Activated CD4-positive, alpha-beta T cell treated with anti-CD3 and anti-CD28 coated beads for 4 hours (primary cell): ENCODE measurements around the gene OLFML2B.

Experiments used
- DNase-seq, 2 donors: peaks; one replicate each; pipeline ENCODE4 v3.0.0-alpha.2; 2020

OLFML2B gene

DNA sequence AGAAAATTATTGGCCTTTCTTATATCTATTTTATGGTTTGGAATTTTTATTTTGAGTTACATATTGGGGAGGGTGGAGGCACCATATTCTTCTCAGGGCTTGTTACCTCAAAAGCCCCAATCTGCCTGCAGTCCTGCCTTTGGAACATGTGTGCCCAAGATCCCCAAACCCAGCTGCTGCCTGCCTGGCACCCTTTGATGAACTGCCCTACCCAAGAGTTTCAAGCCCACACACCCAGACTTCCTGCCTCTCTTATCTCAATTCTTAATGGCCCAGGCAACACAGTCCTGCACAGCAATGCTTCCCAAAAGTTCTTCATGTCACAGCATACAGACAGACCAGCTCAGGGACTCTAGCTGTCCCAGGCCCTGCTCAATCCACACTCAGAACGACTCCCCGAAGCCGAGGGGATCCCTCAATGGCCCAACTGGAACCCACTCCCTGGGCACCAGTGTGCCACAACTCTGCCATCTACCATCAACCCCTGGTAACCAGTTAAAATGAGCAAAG, 19.2 kb downstream of the OLFML2B start:
- no peak for DNase-seq

DNA sequence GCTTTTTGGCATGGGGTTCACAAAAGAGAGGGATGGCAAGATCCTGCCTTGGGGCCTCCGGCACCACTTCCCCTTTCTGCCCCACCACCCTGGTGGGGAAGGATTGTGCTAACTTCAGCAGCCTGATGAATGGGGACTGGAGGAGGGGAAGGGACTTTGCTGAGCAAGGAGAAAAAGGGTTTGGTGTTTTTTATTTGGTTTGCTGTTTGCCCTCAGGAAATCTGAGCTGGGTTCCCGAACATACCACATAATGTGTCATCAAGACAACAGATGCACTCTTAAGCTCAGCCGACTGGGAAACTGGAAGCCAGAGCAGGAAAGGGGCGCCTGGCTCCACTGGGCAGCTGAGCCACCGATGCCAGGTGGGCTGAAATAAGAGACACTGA, 19.8 kb downstream of the OLFML2B start:
- no peak for DNase-seq

DNA sequence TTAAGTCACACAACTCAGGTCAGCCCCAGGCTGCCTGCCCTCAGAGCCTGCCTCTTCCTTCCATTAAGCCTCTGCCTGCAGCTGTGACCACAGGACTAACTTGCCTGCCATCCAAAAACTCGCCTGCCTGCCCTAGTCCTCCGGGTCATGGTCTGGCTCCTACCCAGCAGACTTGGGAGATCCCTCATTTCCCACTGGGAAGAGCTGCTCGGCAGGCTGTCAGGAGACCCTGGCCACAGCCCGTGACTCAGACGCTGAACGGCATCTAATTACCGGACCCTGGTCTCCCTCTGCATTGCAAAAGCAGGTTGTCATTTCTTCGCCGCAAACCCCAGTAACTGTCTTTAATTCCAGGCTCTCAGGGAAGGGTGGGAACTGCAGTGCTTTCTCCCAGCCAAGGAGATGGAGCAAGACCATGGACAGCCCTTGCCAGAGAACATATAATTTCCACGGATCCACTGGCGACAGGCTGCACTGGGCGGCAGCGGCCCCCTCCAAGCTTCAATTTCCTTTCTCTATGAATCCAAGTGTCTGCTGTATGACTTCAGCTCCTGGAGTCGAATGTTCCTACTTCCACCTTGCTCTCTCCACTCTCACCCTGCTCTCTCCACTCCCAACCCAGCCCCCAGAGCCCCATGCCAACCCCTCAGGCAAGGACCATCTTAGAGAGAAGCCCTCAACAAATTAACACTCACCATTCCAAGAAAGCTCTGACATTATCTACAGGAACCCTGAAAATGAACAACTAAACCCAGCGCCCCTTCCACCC, 20.4 kb downstream of the OLFML2B start:
- no peak for DNase-seq

DNA sequence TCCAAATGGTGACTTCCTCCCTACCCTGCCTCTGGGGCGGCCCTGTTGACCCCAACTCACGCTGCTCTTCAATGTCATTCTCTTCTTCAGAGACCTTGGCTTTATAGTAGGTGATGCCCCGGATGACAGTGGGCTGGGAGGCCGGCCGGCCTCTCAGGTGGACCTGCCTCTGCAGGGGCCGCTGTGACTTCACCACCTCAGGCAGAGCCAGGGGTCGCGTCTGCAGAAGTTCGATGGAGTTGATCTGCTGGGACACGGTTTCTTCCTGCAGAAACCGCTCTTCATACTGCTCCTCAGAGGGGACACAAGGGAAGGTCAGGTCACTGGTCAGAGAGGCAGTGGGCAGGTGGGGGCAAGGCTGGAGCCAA, 23.6 kb downstream of the OLFML2B start:
- DNase-seq = no peak

DNA sequence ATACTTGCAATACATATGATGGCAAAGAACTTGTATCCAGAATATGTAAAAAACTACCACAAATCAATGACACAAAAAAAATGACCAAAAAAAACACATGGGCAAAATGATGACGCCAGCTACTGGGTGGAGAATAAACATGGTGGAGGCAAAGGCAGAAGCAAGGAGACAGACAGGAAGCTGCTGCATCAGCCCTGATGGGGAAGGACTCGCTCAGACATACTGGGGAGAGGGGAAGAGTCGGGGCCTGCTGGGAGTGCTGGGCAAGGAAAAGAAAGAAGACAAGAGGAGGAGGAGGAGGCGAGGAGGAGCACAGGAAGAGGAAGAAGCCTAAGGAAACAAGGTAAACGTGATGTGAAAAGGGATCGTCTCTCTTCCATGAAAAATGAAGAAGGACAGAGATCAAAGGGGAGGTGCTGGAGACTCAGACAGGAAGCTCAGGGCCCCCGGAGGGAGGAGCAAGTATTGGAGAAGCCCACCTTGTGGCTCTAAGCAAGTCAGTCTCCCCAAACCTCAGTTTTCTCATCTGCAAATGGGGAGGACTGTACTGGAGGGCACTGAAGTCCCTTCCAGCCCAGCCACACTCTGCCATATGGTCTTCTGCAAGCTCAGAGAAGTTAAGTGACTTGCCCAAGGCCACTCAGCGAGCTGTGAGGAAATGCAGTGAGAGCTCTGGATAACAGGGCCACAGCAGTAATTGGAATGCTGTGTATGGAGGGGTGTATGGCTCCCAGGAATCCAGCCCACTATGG, 24.2 kb downstream of the OLFML2B start:
- no peak for DNase-seq

DNA sequence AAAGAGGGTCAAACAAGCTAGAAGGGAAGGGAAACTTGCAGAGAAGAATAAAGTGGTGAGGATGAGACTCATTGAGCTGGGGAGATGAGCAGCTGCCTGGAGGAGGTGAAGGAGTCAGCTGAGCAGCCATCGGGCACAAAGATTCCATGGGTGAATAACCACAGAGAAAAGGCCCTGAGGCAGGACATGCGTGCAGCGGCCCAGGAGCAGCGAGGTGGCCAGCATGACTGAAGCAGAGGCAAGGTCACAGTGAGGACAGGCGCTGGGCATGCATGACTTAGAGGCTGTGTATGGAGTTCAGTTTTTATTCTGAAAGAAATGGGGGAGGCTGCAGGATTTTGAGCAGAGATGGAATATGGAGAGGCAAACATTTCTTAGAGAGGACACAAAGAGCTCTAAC, 24.9 kb downstream of the OLFML2B start:
- no peak for DNase-seq

DNA sequence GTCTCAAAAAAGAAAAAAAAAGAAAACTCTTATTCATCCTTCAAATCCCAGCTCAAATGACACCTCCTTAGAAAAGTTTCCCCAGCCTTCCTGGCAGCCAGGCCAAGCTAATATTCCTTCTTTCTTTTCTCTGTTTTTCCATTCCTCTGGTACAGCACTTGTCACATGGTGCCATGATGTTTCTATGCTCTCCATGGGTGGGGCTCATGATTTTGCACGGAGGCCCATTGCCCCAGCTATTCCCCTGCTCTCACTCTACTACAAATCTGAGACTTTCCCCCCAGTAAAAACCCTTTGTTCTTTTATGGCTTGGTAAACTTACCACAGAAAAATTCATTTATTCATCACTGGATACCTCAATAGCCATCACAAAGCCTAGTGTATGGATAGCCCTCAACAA, 26.5 kb downstream of the OLFML2B start:
- DNase-seq = no peak

DNA sequence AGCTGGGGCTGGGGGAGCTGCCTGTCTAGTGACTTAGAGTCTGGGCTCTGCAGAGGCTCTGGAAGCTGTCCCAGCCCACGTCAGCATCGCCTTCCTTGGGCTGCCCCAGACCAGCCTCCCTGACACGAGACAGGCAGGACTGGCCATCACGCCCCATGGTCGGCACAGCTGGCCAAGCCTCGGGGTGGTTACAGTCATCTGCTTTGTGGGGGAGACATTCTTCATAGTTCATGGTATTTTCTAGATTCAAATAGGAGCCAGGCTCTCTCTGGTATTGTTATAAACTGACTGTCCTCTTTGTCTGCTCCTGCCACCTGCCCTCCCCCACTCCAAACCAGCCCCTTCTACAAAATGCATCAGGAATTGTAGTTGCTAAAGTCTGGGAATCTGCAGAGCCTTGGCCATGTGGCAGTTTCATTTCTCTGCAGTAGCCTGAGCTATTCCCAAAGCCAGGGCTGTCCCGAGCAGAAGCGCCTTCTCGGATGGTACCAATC, 29.4 kb downstream of the OLFML2B start:
- no peak for DNase-seq

DNA sequence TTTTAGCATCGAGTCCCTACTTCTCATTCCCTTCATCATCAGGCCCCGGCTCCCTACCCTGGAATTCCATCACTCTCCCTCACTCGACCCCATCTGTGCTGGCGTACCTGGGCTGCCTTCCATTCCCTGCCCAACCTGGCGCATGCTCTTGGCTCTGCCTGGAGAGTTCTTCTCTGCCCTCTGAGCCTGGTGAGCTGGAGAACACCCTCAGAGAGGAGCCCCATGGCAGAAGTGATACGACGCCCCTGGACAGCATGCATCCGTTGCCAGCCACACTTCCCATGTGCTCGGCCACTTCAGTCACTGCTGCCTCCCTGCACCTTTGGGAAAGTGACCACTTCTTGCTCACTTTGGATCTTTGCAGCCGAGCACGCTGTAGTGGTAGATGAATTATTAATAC, 30.1 kb downstream of the OLFML2B start:
- DNase-seq = no peak

DNA sequence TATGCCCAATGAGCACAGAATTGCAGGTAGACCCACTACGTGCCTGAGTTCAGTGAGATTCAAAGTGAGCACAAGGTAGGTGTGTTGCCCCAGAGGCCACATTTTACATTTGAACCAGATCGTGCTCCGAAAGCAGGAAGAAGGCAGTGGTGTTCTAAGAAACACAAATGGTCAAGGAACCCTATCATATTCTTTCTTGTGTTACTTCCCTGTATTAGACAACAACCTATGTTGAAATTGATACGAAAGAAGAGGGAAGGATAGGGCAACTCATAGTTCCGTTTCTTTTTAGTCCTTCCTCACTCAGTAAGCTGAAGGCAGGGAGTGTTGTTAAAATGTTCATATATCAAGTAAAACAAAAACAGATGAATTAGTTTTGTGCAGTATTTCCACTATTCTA, 33.9 kb downstream of the OLFML2B start:
- DNase-seq = no peak

DNA sequence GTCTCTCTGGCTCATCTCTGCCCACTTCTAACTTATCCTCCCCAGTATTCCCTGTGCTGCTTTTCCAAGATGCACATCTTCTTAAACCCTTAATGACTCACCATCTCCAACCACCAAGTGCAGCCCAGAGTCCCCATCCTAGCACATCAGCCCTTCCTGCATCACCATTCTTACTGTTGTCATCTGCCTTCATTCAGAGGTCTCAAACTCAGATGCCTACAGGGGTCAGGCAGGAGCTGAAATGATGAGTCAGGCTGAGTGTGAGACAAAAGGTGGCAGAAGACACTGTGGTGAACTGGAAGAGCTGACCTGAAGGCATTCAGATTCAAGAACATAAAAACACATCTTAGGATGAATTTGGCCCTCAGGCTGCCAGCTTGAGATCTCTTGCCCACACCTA, 34.6 kb downstream of the OLFML2B start:
- DNase-seq = no peak

DNA sequence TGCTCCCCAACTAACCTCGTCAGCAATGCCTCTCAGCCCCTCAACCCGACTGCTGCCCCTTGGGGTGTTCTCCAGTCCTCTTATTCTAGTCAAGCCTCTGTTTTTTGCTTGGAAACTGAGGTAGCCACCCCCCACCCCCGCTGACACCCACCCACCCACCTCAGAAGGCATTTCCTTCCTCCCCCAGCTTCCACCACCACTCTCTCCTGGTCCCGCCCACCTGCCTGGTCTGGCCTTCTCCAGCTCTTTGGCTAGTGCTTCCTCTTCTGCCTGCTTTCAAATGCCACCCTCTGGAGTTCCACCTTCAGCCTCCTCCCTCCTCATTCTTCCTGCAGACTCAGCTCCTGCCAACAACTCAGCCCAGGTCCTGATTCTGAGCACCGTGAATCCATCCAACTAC, 35.3 kb downstream of the OLFML2B start:
- DNase-seq = no peak

DNA sequence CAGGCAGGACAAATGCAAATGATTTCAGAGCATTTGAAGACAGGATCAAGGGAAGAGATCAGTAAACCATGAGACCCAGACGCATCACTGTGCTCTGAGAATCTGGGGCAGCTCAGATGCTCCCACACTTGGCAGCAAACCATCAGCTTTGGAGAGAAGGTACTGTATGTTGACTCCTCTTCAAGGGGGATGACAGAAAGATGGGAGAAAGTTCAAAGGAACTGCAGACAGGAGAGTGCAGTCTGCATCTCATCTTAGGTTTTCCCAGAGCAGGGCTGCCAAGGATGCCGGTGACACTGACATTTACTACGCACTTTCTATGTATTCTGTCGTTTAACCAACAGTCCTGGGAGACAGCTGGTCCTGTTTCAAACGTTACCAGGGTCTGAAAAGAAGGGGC, 35.8 kb downstream of the OLFML2B start:
- DNase-seq = no peak

DNA sequence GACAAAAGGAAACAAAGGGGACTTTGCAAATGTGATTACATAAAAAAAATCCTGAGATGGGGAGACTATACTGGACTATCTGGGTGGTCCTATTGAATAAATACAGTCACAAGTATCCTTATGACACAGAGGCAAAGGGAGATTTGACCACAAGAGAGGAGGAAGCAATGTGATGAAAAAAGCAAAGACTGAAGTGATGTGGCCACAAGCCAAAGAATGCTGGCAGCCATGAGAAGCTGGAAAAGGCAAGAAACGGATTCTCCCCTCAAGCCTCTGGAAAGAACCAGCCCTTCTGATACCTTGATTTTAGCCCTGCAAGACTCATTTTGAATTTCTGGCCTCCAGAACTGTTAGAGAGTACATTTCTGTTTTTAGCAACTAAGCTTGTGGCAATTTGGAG, 36.4 kb downstream of the OLFML2B start:
- DNase-seq = no peak

DNA sequence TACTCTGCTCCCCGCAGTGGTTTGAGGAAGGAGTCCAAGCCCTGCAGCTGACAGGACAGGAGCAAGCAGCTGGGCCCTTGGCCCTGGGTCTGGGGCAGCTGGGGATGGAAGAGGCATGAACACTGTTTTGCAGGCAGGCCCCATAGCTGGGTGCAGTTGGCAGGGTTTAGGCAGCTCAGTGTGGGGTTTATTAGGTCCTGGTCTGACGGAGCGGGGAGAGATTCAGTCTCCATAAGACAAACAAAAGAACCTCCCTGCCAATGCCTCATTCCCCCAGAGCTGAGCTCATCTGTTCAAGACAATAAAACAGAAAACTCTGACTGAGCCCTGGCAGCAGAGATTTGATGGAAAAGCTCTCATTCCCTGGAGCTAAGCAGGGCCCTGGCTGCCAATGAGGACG, 37.3 kb downstream of the OLFML2B start:
- no peak for DNase-seq

DNA sequence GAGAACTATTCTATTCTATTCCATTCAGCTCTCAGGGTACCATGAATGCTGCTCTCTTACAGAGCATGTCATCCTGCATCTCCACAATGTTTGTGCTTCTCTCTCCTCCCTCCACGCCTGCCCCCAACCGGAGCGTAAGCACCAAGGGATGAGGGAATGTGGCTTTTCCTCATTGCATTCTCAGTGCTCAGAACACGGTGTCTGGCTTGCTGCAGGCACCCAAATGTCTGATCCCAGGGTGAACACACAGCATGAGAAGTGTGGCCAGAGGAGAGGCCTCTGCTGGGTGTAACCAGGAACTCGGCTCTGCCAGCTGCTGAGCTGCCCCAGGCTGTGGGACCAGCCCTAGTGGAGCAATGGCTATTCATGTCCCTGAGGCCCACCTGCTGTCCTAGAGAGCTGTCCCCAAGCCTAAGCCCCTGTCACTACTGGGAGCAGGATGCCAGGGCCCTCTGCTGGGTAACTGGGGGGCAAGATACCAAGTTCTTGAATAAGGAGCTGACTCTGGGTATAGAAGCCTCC, 38.3 kb downstream of the OLFML2B start:
- DNase-seq = no peak

DNA sequence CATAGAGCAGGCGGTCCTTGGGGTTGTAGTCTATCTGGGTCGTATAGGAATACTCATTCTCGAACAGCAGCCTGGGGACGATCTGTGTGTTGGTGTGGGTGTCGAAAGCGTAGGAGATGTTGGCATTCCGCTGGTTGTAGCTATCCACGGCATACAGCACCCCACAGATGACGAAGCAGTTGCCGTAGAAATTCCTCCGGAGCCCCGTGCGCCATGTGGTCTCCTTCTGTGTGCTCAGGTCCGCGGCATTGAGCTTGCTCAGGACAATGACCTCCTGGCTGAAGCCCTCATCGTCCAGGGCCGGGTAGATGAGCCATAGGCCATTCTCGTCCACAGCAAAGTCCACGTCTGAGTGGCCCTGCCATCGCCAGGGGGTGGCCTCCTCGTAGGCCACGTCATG, 39.9 kb downstream of the OLFML2B start:
- DNase-seq = no peak

DNA sequence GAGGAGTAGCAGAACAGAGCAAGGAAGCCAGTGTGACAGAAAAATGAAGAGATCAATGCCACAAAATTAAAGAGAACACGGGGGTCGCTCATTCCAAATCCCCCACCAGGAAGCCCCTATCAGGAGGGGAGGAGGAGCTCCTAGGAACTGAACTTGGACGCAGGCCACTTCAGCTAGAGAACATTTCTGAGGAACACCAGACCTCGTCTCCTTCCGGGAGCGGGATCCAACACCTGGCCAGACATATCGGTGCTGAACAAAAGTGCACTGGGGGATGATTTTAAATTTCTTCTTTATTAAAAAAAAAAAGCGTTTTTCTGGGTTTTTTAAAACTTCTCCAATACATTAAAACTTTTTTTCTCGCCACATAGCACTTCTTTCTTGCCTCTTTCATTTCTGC, 40.8 kb downstream of the OLFML2B start:
- DNase-seq = no peak

DNA sequence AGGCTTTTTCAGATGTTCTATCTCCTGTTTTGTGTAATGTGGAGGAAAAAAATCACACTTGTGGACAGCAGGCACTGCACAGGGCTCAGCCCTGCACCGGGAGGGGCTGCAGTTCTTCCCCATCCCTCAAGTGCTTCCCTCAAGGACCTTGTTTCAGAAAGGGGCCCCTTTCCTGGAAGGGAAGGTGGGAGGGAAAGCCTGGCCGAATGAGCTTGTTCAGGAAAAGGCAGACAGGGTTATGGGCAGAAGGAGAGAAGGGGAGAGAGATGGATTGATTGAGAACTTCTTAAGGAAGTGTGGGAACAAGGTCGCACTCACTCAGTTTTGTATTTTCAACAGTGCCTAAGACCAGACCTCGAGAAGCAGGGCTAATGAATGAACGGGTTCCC, 41.2 kb downstream of the OLFML2B start:
- DNase-seq = no peak

DNA sequence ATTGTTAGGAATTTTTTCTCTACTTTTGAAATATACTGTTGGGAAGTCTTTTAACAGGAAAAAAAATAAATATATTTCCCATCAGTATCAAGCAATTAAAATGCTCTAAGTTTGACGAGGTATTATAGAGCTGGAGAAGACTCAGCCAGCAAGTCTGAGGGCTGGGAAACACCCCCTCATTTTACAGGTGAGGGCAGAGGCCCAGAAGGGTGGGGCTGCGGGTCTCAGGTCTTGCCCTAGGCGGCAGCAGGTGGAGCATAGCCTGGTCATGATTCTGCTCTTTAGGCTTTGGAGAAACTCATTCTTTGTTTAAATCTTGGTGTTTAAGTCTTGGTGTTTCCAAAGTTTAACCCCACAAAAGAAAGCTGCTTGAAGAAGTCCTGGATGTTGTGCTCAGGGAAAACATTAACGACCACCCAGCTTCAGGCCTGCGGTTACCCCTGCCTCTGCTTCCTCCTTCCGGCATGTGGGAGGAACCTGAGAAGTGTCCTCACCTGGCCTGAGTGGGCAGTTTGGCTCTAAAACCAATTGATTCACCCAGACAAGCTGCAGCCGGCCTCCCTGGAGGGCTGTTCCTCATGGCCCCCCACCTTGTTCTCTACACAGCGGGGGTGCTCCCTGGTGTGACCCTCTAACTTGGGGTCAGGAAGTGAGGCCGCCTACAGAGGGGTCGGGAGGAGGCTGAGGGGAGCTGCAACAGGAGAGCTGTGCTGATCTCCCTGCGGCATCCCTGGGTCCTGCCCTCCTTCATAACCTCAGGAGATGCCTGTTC, 41.7 kb downstream of the OLFML2B start:
- DNase-seq = no peak

DNA sequence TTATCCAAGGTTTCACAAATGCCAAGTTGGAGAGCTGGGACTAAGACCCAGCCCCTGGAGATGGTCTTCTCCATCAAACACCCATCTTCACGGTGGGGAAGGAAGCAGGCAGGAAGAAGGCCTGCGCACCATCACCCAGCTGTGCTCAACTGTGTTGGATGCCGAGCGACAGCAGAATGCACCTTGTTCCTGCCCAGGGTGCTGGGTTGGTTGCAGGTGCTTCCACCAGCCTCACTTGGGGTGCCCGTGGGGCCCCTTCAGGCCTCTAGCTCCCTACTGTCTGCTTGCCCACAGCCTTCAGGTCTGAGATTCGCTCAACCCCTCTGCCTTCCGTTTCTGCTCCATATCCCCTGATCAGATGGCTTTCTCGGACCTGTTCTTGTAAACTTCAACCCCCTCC, 42.5 kb downstream of the OLFML2B start:
- DNase-seq = no peak

DNA sequence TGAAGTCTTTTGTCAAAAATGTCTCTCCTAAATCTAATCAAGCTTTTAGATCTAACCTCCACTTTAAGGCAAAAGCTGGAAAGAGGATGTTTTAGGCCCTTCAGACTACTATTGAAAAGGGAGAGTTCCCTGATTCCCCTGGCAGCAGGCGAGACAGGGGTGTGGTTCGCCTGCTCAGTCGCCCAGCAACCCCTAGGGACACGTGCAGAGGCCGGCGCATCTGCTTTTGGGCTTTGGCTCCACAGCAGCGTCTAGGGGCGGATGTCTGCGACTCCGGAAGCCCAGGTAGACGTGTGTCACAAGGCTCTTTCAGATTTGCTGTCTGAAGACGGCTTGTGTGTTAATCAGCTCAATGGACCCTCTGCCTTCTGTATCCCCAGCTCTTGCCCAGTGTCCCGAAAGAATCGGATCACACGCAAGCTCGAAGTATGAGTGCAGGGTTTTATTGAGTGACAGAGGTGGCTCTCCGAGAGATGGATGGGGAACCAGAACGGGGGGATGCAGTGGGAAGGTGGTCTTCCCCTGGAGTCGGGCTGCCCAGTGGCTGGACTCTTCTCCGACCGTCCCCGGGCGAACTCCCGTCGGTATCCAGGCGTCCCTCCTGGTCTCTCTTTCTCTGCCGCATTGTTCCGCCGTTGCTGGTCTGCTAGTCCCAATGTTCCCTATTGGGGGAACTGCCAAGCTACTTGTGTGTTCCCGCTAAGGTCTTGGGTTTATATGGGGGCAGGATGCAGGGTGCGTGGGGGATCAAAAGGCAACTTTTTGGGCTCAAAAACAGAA, 45.5 kb downstream of the OLFML2B start:
- DNase-seq = no peak
